NCI-H2196 (cell line): Measurements from ENCODE around the gene GRIFIN.

Experiments used
- DNase-seq: peaks from one replicate; lab custom pipeline; 2025; ENCODE audit not compliant: unreplicated experiment; lab: John Stamatoyannopoulos, UW

GRIFIN gene

DNA sequence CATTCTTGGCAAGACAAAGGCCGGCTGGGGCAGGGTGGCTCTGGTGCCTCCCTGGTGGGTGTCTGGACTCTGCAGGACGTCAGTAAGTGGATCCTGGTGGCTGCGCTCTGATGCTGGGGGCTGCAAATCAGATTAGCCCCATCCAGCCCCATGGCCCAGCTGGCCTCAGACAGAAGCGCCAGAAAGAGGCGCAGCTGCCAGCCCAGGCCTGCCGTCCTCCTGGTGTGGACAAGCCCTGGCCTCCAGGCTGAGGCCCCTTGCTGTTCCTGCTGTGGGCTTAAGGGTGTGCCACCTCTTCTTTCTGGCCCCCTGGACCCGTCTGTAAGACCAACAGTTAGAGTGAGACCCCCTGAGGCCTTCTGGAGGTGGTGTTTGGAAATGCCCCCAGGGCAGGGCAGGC, 37.5 kb upstream of the GRIFIN start:
- no peak for DNase-seq

DNA sequence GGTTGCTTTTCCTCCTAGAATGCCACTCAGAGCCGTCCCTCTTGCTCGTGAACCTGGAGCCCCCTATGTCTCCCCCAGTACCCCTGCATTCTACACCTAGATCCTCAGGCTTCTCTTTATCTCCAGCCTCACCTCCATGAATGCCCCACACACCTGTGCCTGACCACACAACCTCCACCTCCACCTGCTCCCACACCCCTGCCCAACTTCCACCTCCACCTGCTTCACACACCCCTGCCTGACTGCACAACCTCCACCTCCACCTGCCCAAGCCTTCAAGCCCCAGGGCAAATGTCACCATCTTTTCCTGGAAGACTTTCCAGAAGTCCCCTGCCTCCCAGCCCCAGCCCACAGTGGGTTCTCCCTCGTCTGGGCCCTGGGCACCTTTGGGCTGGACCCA, 36.5 kb upstream of the GRIFIN start:
- peak; percentile 34 for DNase-seq

DNA sequence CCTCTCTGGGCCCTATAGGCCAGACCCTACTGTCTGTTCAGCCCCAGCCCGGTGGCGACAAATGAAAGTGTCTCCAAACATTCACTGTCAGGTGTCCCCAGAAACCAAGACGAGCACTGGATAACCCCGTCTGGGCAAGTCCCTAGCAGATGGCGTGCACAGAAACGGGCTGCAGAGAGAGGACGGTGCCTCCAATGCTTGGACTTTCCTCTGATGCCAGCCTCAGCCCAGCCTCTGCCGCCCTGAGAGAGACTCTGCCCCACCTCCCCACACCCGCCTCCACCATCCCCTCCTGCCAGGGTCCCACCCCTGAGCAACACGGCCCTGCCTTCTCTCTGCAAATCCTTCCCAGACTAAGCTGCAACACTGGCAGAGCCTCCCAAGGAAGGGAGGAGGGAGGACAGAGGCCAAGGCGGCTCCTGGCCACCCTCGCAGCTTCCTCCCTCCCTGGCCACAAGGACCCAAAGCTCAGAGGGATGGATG, 36.0 kb upstream of the GRIFIN start:
- peak; percentile 55 for DNase-seq

DNA sequence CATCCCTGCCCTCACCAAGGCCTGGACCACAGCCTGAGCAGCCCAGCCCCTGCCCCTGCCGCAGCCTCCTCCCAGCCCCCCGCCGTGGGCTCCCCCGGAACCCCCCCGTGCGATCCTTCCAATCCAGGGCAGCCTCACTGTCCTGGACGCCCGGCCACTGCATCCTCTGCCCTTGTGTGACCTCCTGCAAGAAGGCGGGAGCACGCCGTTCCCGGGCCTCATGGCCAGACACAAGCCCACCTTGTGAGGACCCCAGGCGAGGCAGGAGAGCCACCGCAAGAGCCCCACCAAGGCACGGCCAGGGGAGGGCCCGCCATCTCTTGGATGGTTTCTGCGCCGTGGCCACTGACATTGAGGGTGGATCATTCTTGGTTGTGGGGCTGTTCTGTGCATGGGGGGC, 35.6 kb upstream of the GRIFIN start:
- DNase-seq = no peak

DNA sequence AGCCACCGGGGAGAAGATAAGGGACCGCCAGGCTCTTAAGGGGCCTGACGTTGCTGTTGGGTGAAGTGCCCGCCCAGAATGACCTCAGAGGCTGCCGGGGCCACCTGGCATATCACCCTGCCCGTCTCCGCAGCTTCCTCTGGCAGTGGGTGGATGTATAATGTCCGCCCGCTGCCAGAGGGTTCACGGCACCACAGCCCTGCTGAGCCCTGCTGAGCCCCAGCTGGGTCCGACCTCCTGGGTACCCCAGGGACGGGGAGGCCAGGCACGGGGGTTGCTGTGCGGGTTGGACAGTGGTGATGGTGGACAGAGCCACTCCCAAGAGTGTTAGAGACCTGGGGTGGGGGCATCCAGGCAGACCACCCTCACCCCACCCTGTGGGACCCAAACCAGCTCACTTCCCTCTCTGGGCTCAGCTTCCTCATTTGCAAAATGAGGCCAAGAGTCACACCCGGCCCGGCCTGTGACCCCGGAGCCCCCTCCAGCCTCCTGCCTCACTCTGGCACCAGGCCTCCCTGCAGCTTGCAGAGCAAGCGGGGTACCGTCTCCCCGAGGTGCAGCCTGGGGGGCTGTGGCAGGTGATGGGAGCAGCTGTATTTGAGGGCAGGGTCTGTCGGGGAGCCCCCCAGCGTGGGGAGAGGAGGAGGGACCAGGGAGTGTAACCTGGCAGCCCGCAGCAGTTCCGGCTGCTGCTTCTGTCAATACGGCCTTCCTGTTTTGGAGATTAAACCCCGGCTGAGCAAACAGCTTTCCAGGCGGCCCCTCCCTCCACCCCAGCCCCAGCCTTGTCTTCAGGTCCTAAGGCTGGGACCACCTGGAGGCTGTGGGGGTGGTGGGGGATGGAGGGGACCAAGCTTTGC, 34.9 kb upstream of the GRIFIN start:
- peak; percentile 76 for DNase-seq

DNA sequence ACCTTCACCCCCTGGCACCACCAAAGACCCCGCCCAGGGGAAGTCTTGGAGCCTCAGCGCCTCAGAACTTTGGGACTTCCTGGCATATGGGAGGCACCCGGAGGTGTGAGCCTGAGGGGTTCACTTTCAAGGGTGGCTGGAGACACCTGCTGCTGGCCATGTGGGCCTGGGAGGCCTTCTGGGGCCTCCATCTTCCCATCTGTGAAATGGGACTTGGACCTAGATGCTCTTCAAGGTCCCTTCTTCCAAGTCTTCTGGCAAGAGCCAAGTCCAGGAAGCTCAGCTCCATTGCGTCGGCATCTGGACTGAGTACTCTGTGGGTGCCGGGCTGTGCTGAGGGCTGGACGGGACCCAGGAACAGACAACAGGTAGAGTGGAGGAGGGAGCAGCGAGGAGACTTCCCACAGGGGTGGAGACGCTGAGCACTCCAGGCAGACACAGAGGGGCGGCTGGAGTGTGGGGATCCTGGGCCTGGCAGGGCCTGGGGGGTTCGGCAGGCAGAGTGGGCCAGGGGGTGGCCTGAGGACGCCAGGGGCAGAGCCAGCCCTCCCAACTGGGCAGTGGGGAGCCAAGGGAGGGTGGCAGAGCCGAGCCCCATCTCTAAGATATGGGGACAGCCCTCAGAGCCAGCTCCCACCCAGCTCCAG, 34.1 kb upstream of the GRIFIN start:
- DNase-seq = no peak

DNA sequence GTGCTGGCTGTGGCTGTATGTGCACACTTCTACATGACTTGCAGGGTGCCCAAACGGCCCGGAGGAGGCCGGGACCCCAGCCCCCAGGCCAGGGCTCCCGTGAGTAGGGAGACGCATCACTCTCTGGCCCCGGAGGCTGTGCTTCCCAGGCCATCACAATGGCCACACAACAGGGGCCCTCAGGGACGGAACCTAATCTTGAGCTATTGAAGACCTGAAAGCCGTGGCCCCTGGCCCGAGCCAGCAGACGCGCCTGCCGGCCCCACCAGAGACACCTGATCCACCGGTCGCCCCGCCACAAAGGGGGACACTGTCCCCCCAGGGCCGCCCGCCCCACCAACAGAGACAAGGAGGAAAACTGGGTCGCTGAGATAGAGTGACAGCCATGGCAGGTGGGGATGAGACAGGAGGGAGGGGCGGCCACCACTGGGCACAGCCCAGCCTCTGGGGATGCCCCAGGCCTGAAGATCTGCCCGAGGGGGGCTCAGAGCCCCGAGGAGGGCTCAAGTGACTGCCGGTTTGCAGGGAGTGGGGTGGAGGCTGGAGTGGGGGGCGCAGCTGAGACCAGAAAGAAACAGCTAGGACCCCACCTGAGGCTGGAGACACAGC, 33.2 kb upstream of the GRIFIN start:
- no peak for DNase-seq

DNA sequence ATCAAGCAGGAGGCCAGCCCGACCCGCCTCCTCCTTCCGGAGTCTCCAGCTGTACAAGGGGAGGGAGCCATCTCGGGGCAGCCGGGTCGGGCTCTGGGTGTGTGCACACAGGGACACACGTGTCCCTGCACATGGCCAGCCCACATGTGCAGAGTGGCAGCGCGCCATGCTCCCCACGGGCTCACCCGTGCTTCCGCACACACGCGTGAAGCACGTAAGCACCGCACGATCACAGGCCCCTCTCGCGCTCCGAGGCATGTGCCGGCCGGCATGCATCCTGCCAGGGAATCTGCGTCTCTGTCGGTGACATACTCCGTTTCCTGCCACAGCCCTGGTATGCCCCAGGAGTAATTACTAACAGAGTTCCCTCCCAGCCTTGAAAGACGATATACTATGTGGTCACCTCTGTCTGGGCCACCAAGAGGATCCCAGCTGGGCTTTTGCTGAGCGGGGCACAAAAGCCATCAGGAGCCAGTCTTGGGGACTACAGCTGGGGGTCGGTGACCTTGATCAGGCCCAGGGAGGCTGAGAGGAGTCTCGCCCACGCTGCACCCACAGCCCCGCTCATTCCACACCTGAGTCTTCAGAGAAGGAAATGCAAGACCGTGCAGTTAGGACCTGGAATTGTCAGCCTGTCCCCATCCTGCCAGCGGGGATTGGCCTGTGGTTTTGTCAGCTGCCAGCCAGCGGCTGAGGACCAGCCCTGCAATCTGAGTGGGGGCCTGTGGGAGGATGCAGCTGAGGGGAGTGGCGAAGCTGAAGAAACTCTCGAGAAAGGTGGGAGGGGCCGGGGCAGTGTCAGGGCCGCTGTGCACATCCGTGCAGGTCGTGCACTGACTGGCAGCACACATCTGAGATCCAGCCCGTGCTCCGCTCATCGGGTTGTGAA, 32.4 kb upstream of the GRIFIN start:
- peak; percentile 54 for DNase-seq

DNA sequence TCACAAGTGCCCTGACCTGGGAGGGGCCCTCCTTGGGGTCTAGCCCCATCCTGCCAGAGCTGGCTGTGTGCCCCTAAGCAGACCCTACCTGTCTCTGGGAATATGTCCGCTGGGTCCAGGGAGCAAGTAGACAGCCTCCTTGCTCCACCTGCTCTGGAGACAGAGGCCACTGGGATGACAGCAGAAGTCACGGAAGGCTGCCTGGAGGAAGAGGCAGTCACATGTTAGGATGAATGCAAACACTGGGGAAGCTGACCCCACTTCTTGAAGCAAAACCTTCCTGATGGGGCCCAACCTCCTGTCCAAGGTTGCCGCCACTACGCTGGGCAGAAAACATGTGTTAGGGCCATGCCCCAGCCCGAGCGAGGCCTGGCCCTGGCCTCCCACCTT, 31.7 kb upstream of the GRIFIN start:
- no peak for DNase-seq

DNA sequence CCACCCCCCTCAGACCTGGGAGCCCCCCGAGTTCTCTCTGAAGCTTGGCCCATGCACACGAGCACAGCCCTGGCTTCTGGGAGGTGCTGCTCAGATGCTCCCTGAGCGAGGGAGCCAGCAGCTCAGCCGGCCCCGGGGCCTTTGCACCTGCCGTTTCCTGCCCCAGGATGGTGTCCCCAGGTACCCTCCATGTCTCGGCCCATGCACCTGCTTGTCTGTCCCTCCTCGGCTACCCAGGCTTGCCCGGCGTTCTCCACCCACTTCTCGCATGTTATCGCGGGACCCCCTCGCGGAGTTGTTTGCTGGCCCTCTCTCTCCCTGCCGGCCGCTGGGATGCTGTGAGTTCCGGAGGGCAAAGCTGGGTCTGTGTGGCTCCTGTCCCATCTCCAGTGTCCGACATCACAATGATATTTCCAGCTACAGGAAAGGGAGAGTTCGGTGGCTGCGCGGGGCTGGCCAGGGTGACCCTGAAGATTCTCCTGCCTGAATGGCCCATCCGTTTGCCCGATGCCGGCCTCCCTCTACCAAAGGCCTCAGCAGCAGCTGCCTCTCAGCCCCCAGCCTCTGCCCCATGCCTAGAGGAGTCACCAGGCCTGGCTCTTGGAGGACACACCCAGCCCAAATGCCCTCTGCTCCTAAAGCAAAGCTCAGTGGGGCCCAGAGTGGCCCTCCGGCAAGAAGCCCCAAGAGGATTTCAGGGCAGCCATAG, 31.2 kb upstream of the GRIFIN start:
- no peak for DNase-seq

DNA sequence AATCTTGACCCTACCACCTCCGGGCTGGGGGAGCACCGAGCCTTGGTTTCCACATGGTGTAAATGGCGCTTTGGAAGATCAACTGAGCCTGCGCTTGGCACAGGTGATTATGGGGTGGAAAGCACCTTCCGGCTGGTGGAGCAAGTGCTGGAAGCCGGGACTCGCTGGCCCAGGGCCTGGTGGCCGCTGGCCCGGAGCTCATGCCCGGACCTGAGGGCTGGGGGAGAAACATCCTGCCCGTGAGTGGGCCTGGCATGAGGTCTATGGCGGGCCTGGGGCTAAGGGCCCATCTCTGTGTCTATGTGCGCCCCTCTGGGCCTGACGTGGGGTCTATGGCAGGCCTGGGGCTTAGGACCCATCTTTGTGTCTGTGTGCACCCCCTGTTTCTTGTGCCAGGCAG, 29.2 kb upstream of the GRIFIN start:
- DNase-seq = no peak

DNA sequence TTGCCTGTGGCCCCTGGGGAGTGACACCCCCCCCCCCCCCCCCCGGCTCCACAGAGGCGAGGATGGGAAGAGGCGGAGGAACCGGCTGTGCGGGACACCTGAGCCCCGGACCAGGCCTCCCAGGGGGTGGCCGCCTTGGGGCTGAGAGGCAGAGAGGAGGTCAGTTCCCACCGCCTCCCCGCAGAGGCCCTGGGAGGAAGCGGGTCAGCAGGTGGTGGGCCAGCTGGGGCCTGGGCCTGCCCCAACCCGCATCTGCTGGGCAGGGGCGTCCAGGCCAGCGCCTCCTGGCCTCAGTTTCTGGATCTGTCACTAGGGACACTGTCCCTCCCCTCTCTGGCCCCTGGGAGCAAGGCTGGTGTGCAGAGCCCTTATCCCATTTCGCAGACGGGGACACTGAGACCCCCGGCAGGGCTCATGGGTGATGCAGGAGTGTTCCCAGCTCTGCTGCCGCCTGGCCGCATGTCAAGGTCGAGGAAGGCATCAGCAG, 28.7 kb upstream of the GRIFIN start:
- DNase-seq = no peak

DNA sequence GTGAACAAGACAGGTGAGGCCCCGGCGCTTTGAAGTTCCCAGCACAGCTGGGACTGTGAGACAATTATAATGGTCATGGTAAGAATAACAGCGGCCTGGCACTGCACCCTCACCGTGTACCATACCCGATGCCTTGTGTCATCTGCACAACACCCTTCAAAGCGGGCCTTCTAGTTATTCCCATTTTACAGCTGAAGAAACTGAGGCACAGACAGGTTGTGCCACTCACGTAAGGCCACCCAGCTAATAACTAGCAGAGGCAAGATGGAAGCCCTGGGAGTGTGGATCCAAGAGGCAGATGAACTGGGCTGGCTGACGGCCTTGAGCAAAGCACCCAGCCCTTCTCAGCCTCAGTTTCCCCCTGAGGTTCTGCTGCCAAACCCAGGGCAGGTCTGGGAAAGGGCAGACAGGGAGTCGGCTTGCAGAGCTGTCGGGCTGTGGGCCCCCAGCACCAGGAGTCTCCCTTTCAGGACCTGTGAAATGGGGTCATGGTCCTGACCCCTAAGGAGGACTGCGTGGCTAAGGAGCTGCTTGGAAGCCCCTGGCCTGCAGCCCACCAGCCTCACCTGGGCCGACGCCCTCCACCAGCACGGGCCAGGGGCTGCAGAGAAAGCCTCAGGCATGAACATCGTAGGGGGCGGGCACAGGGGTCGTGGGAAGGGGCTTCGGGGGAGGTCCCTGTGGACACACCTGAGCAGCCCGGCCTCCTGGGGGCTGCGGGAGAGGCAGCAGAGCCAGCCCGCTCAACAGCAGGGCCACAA, 28.1 kb upstream of the GRIFIN start:
- DNase-seq = no peak

DNA sequence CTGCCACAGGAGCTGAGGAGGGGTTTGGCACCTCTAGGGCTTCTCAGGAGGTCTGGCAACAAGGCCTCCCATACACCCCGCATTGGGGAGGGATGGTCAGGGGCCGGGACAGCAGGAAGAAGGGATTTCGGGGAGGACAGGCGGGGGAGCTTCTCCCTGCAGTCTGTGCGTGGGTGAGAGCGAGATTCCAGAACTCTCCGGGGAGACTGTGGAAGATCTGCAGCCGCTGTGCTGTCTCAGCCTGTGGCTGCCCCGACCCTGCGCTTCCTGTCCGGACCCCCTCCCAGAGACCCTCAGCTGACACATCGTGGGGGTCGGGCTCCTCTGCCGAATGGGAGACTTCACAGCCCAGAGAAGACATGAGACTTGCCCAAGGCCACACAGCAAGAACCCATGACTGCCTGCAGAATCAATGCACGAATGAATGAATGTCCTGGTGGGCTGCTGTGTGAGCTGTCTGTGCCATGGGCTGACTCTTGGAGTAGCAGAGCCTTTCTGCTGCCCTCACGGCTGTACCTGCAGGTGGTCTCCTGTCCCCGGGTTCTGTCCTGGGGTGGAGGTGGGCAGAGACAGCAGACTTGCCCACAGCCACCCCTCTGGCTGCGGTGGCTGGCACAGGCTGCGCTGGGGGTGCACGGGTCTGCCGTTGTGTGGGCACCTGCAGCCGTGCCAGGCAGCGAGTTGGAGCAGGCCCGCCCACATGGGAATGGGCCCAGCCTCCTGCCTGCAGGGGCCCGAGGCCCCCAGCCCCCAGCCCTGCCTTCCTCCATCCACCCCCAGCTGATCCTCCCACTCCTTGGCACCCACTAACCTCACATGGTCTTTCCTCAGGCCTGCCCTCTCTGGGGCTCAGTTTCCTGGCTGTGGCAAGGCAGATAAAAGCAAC, 27.1 kb upstream of the GRIFIN start:
- DNase-seq = no peak

DNA sequence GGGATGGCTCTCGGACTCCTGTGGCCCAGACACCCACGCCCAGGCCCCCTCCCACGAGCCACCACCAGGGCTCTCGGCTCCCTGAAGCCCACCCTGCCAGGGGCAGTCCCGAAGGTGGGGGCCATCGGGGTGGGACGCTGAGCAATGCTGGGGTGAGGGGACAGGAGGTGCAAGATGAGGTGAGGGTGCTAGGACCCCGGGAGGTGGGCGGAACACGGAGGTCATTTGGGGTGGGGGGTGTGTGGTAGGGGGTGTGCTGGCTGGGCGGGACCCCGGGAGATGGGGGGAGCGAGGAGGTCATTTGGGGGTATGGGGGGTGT, 26.4 kb upstream of the GRIFIN start:
- no peak for DNase-seq

DNA sequence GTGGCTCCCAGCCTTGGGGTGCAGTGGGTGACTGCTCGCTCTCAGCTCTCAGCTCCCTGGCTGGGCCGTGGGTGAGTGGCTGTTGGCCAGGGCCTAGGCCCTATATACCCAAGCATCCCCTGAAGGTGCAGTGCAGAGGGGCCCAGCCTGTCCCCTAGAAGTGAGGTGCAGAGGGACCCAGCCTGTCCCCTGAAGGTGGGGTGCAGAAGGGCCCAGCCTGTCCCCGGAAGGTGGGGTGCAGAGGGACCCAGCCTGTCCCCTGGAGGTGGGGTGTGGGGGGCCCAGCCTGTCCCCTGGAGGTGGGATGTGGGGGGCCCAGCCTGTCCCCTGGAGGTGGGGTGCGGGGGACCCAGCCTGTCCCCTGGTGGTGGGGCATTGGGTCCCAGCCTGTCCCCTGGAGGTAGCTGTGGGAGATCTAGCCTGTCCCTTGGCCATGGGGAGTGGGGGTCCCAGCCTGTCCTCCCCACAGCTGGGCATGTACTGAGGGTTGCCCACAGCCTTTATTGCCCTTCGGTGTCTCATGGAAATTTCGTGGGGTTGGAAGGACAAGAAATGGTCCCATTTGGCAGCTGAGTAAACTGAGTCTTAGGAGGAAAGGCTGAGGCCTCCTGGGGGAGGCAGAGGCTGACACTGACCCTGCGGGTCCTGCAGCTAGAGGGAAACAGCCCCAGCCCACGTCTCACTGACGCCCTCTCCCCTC, 25.9 kb upstream of the GRIFIN start:
- DNase-seq = no peak

DNA sequence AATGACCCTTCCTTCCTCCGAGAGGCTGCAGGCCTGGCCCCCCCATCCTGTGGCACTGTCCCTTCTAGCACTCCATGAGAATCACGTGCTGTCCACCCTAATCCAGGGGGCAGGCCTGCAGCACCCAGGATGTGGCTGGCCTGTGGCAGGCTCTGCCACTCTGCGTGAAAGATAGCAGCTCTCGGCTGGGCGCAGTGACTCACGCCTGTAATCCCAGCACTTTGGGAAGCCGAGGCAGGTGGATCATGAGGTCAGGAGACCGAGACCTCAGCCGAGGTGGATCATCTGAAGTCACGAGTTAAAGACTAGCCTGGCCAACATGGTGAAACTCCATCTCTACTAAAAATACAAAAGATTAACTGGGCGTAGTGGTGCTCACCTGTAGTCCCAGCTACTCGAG, 24.5 kb upstream of the GRIFIN start:
- DNase-seq = no peak

DNA sequence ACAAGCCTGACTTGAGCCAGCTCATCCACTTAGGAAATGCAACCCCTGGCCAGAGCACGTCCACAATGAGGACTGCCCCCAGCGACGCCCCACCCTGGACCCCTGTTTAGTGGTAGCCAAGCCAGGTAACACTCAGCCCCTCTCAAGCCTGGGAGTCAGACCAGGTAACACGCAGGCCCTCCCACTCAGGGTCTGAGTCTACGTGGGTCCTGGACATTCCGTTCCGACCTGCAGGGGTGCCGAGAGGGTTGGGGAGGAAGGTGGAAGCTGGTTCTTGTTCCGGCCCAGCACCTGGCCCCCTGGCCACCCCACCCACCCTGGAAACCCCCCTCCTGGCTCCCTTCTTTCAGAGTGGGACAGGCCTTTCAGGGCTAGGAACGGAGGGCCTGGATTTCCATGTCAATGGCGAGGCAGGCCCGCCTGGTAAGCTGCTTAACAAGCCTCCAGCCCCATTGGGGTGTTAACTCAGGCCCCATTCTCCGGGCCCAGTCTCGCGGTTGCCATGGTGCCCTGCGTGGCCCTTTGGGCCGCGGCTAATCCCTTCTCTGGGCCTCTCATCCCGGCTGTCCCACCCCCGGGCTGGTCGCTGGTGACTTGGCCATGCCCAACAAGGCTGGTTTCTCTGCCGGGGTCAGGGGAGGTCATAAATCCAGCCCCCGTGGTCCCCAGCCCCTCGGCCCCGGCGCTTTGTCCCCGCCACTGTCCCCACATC, 23.7 kb upstream of the GRIFIN start:
- no peak for DNase-seq
